B cell (primary cell): ENCODE data around the gene FAM111A. TPM values are rescaled to one million over a fixed set of nuclear protein-coding genes. Genes with fewer than 3 reads are reported as not detected.

Source experiments
- ATAC-seq: fragments of 200-7000 bp; cut with Tn5 transposase; one replicate; pipeline ENCODE4 v1.10.0; 2021; ENCODE audit warnings: low read depth, mild to moderate bottlenecking, moderate number of reproducible peaks, moderate library complexity
- CTCF ChIA-PET: fragments of 350-600 bp; sonication (Branson Sonifier 250); formaldehyde crosslinking; loops from one replicate; lab custom pipeline; 2021; ENCODE audit warnings: antibody characterized with exemption, inconsistent platforms; lab: Charles Lee
- POLR2A ChIA-PET: fragments of 350-600 bp; sonication (Branson Sonifier 250); formaldehyde crosslinking; loops from one replicate; lab custom pipeline; 2021; ENCODE audit warnings: antibody characterized with exemption; lab: Charles Lee
- DNase-seq: peaks from one replicate; pipeline ENCODE4 v3.0.0; 2013
- H2AFZ ChIP-seq: 2 replicates; pipeline ENCODE4 v1.6.1; 2012; ENCODE audit warnings: mild to moderate bottlenecking, low read depth, low read length; ENCODE audit not compliant: insufficient read depth, poor library complexity, severe bottlenecking
- H3K27ac ChIP-seq, 2 donors: 1 replicate in 1 of 2; 2 replicates in 1 of 2; pipeline ENCODE4 v1.5.1; 2012 to 2013; ENCODE audit warnings: low read length in 2 of 2, mild to moderate bottlenecking in 2 of 2, moderate library complexity in 1 of 2
- H3K27me3 ChIP-seq, 4 experiments: fragments of 200-600 bp in 1 of 4; sonication (generic) in 1 of 4; replicated peaks in 1 of 4; 1 replicate in 2 of 4; 2 replicates in 2 of 4; pipeline versions ENCODE4 v1.6.1 to v1.7.0; 2013 to 2016; ENCODE audit warnings: low read length in 3 of 4, mild to moderate bottlenecking in 2 of 4, mixed read lengths in 1 of 4, moderate library complexity in 1 of 4; ENCODE audit not compliant: insufficient read depth in 4 of 4, control insufficient read depth in 3 of 4; ENCODE audit errors: control extremely low read depth in 1 of 4
- H3K36me3 ChIP-seq, 2 experiments: replicated peaks in 1 of 2; 1 replicate in 1 of 2; 2 replicates in 1 of 2; pipeline versions ENCODE4 v1.6.1 to v1.7.1; 2013; ENCODE audit warnings: low read length in 1 of 2; ENCODE audit not compliant: insufficient read depth in 2 of 2, control insufficient read depth in 1 of 2; ENCODE audit errors: control extremely low read depth in 1 of 2, extremely low read depth in 1 of 2
- H3K4me1 ChIP-seq, 2 donors: fragments of 200-600 bp in 1 of 2; sonication (generic) in 1 of 2; 1 replicate in 1 of 2; 2 replicates in 1 of 2; pipeline versions ENCODE4 v1.5.1 to v1.6.1; 2013 to 2017; ENCODE audit warnings: low read length in 2 of 2; ENCODE audit not compliant: control insufficient read depth in 2 of 2, insufficient read depth in 2 of 2
- H3K4me2 ChIP-seq: replicated peaks from 2 replicates; pipeline ENCODE3; 2012; ENCODE audit warnings: mild to moderate bottlenecking, low read depth, low read length; ENCODE audit not compliant: poor library complexity, severe bottlenecking
- H3K4me3 ChIP-seq, 5 experiments: fragments of 200-600 bp in 1 of 5; sonication (generic) in 1 of 5; 1 replicate in 3 of 5; 2 replicates in 2 of 5; pipeline versions ENCODE4 v1.5.1 to v1.7.0; 2011 to 2016; ENCODE audit warnings: low read length in 4 of 5, mild to moderate bottlenecking in 4 of 5, low read depth in 2 of 5, control low read depth in 1 of 5, moderate library complexity in 1 of 5; ENCODE audit not compliant: insufficient read depth in 1 of 5; ENCODE audit errors: control extremely low read depth in 1 of 5, extremely low read depth in 1 of 5
- H3K79me2 ChIP-seq: fragments of 200-600 bp; sonication (generic); one replicate; pipeline ENCODE4 v1.6.0; 2016; ENCODE audit warnings: low read length; ENCODE audit not compliant: control insufficient read depth, insufficient read depth
- H3K9ac ChIP-seq: fragments of 200-600 bp; sonication (generic); 2 replicates; pipeline ENCODE4 v1.6.1; 2017; ENCODE audit warnings: mild to moderate bottlenecking, low read length, moderate library complexity
- H3K9me3 ChIP-seq, 3 donors: one replicate each; pipeline versions ENCODE4 v1.6.1 to v1.7.1; 2013; ENCODE audit warnings: low read length in 2 of 3; ENCODE audit not compliant: control insufficient read depth in 2 of 3, insufficient read depth in 1 of 3; ENCODE audit errors: control extremely low read depth in 1 of 3
- H4K20me1 ChIP-seq: 2 replicates; pipeline ENCODE4 v1.6.0; 2012; ENCODE audit warnings: mild to moderate bottlenecking, low read length; ENCODE audit not compliant: insufficient read depth, control insufficient read depth, poor library complexity, severe bottlenecking
- H3K27ac Mint-ChIP-seq: one replicate; pipeline ENCODE4 v1.8.0; 2021; ENCODE audit warnings: mixed read lengths
- H3K27me3 Mint-ChIP-seq: one replicate; pipeline ENCODE4 v1.8.0; 2021; ENCODE audit warnings: mixed read lengths
- H3K4me1 Mint-ChIP-seq: one replicate; pipeline ENCODE4 v1.8.0; 2021; ENCODE audit warnings: mixed read lengths
- H3K4me3 Mint-ChIP-seq: one replicate; pipeline ENCODE4 v1.8.0; 2021; ENCODE audit warnings: mixed read lengths
- H3K9me3 Mint-ChIP-seq: one replicate; pipeline ENCODE4 v1.8.0; 2022; ENCODE audit warnings: mixed read lengths; ENCODE audit not compliant: insufficient read depth
- EZH2 ChIP-seq: IDR thresholded peaks from 2 replicates; pipeline ENCODE4 v1.6.1; 2012; ENCODE audit warnings: borderline replicate concordance, low read depth, mild to moderate bottlenecking, moderate library complexity, low read length; ENCODE audit not compliant: insufficient read depth, poor library complexity, severe bottlenecking
- WGBS: methylation state at CpG from one replicate; pipeline ENCODE4 v1.1.5; 2013; ENCODE audit warnings: missing lambda C conversion rate; ENCODE audit not compliant: insufficient coverage; 5-methylcytosine and 5-hydroxymethylcytosine counted together
- intact Hi-C: fragments of 100-400 bp; cut with micrococcal nuclease; formaldehyde crosslinking; loops from one replicate; pipeline ENCODE4 v1.10.0; 2022
- polyA plus RNA-seq: library from polyadenylated mRNA; depleted of rRNA; stranded (reverse); fragments of >200 nt; gene quantifications from 2 replicates; pipeline ENCODE4 v1.2.3, GENCODE V29; 2012
- total RNA-seq, 2 donors: library from RNA; stranded (reverse); fragments of 120-200 nt in 1 of 2; gene quantifications; 1 replicate in 1 of 2; 2 replicates in 1 of 2; pipeline versions ENCODE4 v1.2.3 to v1.2.4, GENCODE V29; 2013 to 2022
- TF ChIP-seq, protein P1 (sequence below): fragments of 200-600 bp; IDR thresholded peaks from one replicate; pipeline ENCODE4 v1.8.0; 2022; ENCODE audit warnings: antibody characterized with exemption, mild to moderate bottlenecking

The FAM111A gene
- total and polyA plus RNA-seq, 2 donors (not counting 1 experiment from before 2014, with no cell fraction given) = 57.0 to 120 TPM

GRCh38 chr11:59173964-59174663 is 31.5 kb downstream of the FAM111A start:
- H4K20me1 ChIP-seq = peaks cover 25% of the 10 kb centered on the region
- intact Hi-C loops = loop anchor here (5.0 to 10.0 kb wide), 2 partner anchors 383 to 491 kb away; partner anchors contain the start of gene PATL1
- no peak for TF ChIP-seq EZH2
- TF ChIP-seq, protein P1, sequence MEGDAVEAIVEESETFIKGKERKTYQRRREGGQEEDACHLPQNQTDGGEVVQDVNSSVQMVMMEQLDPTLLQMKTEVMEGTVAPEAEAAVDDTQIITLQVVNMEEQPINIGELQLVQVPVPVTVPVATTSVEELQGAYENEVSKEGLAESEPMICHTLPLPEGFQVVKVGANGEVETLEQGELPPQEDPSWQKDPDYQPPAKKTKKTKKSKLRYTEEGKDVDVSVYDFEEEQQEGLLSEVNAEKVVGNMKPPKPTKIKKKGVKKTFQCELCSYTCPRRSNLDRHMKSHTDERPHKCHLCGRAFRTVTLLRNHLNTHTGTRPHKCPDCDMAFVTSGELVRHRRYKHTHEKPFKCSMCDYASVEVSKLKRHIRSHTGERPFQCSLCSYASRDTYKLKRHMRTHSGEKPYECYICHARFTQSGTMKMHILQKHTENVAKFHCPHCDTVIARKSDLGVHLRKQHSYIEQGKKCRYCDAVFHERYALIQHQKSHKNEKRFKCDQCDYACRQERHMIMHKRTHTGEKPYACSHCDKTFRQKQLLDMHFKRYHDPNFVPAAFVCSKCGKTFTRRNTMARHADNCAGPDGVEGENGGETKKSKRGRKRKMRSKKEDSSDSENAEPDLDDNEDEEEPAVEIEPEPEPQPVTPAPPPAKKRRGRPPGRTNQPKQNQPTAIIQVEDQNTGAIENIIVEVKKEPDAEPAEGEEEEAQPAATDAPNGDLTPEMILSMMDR = no peak
- Mint-ChIP-seq H3K27me3 (no peaks in the 10 kb centered on the region), H3K27ac (peak overlapping the region; percentile 8), H3K4me3 (peak overlapping the region; percentile 98), H3K4me1 (peaks cover 28% of the 10 kb centered on the region), H3K9me3 (peaks cover 4% of the 10 kb centered on the region)
- H3K36me3 ChIP-seq = peaks cover 3 to 20% of the 10 kb centered on the region in 2 experiments
- no peak for ATAC-seq
- DNase-seq = peak; percentile 36
- ChIA-PET POLR2A (interaction anchor here (0.6 to 2.5 kb wide), 4 partner anchors 29 to 47 kb away, joined by 3 to 10 read pairs (median 6); partner anchors contain the start of gene MPEG1), CTCF (interaction anchor here (0.6 to 11.2 kb wide), 11 partner anchors 13 to 1650 kb away, joined by 3 to 215 read pairs (median 6); partner anchors contain the start of gene OR5A2)
- no peak overlapping the region for H2AFZ ChIP-seq
- peak overlapping the region in 1 of 2 donors; percentile 31 for H3K27ac ChIP-seq
- peaks cover 20 to 26% of the 10 kb centered on the region in 2 donors for H3K4me1 ChIP-seq
- H3K9ac ChIP-seq = peak overlapping the region; percentile 71
- WGBS = 82% methylated on average over 4 of the region's 7 CpGs
- peak overlapping the region; percentile 88 for H3K4me2 ChIP-seq
- H3K4me3 ChIP-seq = peak overlapping the region in 4 of 5 experiments; percentile 54 to 76 (median 71)
- peaks cover 0 to 3% (median under 1%) of the 10 kb centered on the region in 3 donors for H3K9me3 ChIP-seq
- H3K79me2 ChIP-seq = peaks cover 71% of the 10 kb centered on the region
- H3K27me3 ChIP-seq = no peaks in the 10 kb centered on the region
